ACC112 (cell line): ENCODE measurements around the gene ADD1.

Experiments used
- H2AFZ ChIP-seq: fragments of 200-600 bp; sonication (generic); one replicate; pipeline ENCODE4 v1.6.0; 2017; ENCODE audit warnings: antibody characterized with exemption, low read length; ENCODE audit not compliant: unreplicated experiment
- H3K27ac ChIP-seq: fragments of 200-600 bp; sonication (generic); 2 replicates; pipeline ENCODE4 v1.5.1; 2014; ENCODE audit warnings: low read depth, mild to moderate bottlenecking, antibody characterized with exemption, low read length, moderate library complexity
- H3K27me3 ChIP-seq: fragments of 200-600 bp; sonication (generic); 2 replicates; pipeline ENCODE4 v1.6.1; 2014; ENCODE audit warnings: mild to moderate bottlenecking, antibody characterized with exemption, low read length, moderate library complexity, mixed read lengths; ENCODE audit not compliant: insufficient read depth
- H3K36me3 ChIP-seq: fragments of 200-600 bp; sonication (generic); 2 replicates; pipeline ENCODE4 v1.6.1; 2016; ENCODE audit warnings: mild to moderate bottlenecking, antibody characterized with exemption, low read length, moderate library complexity, mixed read lengths; ENCODE audit not compliant: insufficient read depth
- H3K4me1 ChIP-seq: fragments of 200-600 bp; sonication (generic); one replicate; pipeline ENCODE4 v1.6.1; 2016; ENCODE audit warnings: low read length, mixed read lengths; ENCODE audit not compliant: insufficient read depth, unreplicated experiment, control insufficient read depth
- H3K4me3 ChIP-seq: fragments of 200-600 bp; sonication (generic); 2 replicates; pipeline ENCODE4 v1.5.1; 2014; ENCODE audit warnings: mild to moderate bottlenecking, low read depth, low read length
- H3K79me2 ChIP-seq: fragments of 200-600 bp; sonication (generic); one replicate; pipeline ENCODE4 v1.6.0; 2016; ENCODE audit warnings: low read length; ENCODE audit not compliant: control insufficient read depth, unreplicated experiment, insufficient read depth

ADD1 gene

DNA sequence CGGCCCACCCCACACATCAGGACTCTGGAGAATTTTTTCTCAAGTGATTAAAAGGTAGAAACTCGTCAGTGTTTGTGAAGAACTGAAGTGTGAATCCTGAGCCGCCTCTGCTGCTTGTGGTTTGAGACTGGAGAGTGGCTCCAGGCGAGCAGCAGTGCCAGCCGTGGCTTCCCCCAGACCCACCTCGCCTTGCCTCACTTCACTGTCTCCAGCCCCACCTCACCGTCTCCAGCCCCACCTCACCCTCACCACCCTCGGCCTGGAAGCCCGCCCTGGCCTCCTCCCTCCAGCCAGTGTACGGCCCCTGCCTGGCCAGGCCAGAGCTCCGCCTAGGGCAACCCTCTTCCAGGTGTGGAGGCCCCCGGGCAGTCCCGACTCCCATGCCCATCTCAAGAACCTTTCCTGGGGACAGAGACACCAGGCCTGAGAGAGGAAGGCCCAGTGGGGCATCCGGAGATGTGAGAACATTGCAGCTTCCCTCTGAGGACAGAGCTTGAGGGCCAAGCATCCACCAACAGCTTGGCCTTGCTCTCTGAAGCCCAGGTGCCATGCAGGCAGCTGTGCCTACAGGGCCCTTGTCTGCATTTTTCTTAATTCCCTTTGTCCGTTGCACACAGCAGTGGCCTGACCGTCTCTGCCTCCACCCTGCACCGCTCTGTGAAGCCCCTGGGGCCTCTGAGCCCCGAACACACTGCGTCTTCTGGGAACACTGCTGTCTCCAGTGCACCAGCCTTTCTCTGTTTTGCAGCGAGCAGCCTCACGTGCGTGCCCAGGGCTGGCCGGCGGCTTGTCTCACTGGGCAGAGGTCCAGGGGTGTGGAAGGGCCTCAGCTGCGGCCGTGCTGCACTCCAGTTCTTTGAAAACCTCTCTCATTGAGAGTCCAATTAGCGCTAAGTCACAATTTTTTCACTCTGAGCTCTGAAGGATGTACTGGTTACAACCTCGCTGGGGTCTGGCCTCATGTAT, 37.0 kb upstream of the ADD1 start:
- H2AFZ ChIP-seq = no peak overlapping the region
- peaks cover 9% of the 10 kb centered on the region; the same call in 1 of the 2 replicates for H3K36me3 ChIP-seq
- H3K4me1 ChIP-seq = peaks cover 16% of the 10 kb centered on the region
- no peak overlapping the region for H3K4me3 ChIP-seq
- H3K79me2 ChIP-seq = peaks cover 78% of the 10 kb centered on the region
- no peak overlapping the region for H3K27ac ChIP-seq
- no peaks in the 10 kb centered on the region for H3K27me3 ChIP-seq

DNA sequence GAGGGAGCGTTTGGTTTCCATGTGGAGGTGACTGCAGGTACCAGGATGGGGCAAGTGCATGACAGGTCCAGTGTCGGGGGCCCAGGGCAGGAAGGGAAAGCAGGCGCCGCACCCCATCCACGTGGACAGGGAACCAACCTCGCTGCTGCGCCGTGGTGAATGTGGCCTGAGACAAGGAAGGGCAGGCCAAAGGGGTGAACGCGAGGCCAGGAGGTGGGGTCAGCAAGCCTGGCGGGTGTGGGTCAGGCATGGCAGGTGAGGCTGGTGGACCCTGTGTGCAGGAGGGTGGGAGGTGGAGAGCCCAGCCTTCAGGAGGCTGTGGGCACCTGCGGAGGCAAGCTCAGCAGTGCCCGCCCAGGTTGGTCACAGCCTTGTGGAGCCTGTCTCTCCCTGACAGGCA, 36.1 kb upstream of the ADD1 start:
- no peak overlapping the region for H3K27ac ChIP-seq
- peaks cover 19% of the 10 kb centered on the region for H3K4me1 ChIP-seq
- H2AFZ ChIP-seq = no peak overlapping the region
- peaks cover 9% of the 10 kb centered on the region; the same call in 1 of the 2 replicates for H3K36me3 ChIP-seq
- H3K79me2 ChIP-seq = peaks cover 84% of the 10 kb centered on the region
- no peaks in the 10 kb centered on the region for H3K27me3 ChIP-seq
- no peak overlapping the region for H3K4me3 ChIP-seq

DNA sequence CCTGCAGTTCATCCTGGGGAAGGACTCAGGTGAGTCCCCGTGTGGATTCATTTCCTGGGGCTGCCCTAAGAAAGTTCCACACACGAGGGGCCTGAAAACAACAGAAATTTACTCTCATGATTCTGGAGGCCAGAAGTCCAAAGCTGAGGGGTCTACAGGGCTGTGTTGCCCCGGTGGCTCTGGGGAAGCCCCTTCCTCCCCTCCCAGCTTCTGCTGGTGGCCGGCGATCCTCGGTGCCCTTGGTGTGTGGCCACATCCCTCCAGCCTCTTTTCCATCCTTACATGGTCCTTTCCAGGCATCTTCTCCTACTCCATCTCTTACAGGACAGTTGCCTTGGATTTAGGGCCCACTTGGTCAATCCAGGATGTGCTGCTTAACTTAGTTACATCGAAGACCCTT, 35.6 kb upstream of the ADD1 start:
- Histone ChIP-seq H3K4me1 (peaks cover 19% of the 10 kb centered on the region), H3K27me3 (no peaks in the 10 kb centered on the region), H3K79me2 (peaks cover 83% of the 10 kb centered on the region), H2AFZ (no peak overlapping the region), H3K4me3 (no peak overlapping the region), H3K36me3 (peaks cover 9% of the 10 kb centered on the region; the same call in 1 of the 2 replicates), H3K27ac (no peak overlapping the region)

DNA sequence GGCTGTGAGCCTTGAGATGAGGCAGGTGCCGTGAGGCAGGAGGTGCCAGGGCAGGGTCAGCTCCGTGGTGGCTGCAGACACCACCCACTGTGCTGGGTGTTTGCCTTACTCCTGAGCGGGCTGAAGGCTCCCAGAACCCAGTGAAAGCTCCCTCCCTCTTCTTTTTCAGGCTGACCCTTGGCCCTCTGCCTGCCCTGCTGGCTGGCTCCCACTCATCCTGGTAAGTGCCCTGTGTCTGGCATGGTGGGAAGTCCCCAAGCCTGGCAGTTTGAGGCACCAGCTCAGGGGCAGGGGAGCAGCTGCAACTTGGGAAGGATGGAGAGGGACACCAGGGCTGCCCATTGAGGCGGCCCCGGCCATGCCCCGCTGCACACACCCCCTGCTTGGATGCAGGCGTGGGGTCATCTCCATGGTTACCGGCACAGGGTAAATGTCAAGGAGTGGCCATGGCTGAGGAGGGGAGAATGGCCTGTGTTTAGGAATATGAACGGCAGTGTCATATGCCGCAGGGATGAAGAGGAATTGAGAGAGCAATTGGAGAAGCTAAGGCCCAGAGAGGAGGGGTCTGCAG, 33.9 kb upstream of the ADD1 start:
- peaks cover 81% of the 10 kb centered on the region for H3K79me2 ChIP-seq

DNA sequence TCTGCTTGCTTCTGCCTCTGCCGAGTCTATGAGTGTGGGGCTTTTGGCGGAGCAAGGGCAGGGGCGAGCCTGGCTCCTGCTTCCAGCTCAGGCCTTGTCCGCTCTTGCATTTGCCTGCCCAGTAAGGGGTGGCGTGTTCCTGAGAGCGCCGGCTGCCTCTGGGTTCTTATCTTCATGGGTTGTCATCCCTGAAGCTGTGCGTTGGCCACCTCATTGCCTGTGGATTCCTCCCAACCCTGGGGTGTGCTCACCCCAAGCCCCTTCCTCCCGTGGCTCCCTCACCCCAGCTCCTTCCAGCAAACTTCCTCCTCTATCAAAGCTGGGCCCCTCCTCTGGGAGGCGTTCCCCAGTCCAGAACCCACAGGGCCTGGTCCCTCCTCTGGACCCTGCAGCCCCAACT, 33.3 kb upstream of the ADD1 start:
- Histone ChIP-seq H3K79me2 (peaks cover 80% of the 10 kb centered on the region), H3K4me1 (peaks cover 19% of the 10 kb centered on the region), H3K4me3 (no peak overlapping the region), H2AFZ (no peak overlapping the region), H3K36me3 (peaks cover 15% of the 10 kb centered on the region), H3K27me3 (no peaks in the 10 kb centered on the region), H3K27ac (no peak overlapping the region)

More for the DNA sequence above, 33.9 kb upstream of the ADD1 start:
- Histone ChIP-seq H3K27me3 (no peaks in the 10 kb centered on the region), H3K27ac (no peak overlapping the region), H3K36me3 (peaks cover 8% of the 10 kb centered on the region; the same call in 1 of the 2 replicates), H2AFZ (no peak overlapping the region), H3K4me1 (peaks cover 19% of the 10 kb centered on the region), H3K4me3 (no peak overlapping the region)

DNA sequence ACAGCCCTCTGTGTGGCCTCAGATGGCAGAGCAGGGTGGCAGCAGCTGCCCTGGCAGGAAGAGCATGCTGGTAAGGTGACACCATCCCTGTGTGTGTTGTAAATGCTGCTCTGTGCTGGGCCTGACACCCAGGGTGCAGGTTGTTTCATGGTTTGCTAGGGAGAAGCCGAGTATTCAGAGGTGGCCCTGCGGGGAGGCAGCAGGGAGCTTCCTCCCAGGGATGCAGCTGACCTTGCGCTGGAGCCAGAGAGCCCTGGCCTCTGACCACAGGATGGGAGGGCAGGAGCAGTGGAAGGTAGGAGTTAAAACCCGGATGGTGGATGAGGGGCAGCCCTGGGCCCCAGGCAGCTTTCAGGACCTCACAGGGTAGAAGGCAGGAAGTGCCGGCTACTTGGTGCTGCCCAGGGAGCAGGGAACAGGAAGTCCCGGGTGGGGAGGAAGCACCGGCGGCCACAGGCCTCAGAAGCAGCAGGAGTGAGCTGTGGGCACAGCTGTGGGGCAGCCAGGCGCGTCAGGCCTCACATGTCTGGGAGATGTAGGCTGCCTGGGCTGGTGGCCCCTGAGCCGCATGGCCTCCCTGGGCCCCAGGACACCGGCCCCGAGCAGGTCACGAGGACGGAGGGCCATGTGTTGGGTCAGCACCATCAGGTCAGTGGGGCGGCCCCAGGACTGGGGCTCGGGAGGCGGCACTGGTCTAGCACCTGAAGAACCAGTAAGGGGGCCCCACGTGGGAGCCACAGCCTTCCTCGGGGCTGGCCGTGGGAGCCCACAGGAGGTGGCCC, 31.6 kb upstream of the ADD1 start:
- peaks cover 70% of the 10 kb centered on the region for H3K79me2 ChIP-seq
- H2AFZ ChIP-seq = peak overlapping the region; percentile 60
- peak overlapping the region; percentile 41; the same call in 1 of the 2 replicates for H3K27ac ChIP-seq
- no peaks in the 10 kb centered on the region for H3K27me3 ChIP-seq
- H3K4me3 ChIP-seq = no peak overlapping the region
- peaks cover 28% of the 10 kb centered on the region for H3K36me3 ChIP-seq
- H3K4me1 ChIP-seq = peaks cover 15% of the 10 kb centered on the region

DNA sequence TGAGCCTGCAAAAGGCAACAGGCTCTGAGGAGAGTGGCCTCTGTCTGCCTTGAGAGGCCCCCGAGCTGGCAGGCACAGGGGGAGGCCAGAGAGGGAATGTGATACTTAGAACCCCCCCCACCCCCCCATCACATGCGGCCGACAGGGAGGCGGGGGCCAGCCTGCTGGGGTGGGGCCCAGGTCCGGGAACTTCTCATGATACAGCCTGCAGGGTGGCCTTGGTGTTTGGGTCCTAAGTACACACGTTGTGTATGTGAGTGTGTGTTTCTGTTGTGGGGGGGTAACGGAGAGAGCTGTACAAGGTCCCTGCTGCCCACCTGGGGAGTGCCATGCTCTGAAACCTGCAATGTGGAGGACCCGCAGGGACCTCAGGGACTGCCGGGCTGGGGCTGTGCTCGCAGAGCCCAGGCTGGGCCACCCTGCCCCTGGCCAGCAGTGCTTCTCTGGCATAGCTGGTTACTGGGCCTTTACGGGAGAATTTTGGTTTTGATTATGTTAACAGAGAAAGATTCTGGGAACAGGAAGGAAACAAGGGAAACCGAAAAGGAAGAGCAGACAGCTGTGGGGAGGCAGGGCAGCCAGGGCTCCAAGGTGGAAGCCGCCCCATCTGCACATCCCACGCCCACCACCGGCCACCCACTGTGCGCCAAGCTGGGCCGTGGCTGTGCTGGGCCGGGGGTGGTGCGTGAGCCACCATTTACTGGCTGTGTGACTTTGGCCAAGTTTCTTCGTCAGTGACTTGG, 30.9 kb upstream of the ADD1 start:
- Histone ChIP-seq H3K27ac (no peak overlapping the region), H3K36me3 (peaks cover 28% of the 10 kb centered on the region), H3K79me2 (peaks cover 71% of the 10 kb centered on the region), H3K4me3 (no peak overlapping the region), H3K27me3 (no peaks in the 10 kb centered on the region), H2AFZ (no peak overlapping the region), H3K4me1 (peaks cover 15% of the 10 kb centered on the region)

DNA sequence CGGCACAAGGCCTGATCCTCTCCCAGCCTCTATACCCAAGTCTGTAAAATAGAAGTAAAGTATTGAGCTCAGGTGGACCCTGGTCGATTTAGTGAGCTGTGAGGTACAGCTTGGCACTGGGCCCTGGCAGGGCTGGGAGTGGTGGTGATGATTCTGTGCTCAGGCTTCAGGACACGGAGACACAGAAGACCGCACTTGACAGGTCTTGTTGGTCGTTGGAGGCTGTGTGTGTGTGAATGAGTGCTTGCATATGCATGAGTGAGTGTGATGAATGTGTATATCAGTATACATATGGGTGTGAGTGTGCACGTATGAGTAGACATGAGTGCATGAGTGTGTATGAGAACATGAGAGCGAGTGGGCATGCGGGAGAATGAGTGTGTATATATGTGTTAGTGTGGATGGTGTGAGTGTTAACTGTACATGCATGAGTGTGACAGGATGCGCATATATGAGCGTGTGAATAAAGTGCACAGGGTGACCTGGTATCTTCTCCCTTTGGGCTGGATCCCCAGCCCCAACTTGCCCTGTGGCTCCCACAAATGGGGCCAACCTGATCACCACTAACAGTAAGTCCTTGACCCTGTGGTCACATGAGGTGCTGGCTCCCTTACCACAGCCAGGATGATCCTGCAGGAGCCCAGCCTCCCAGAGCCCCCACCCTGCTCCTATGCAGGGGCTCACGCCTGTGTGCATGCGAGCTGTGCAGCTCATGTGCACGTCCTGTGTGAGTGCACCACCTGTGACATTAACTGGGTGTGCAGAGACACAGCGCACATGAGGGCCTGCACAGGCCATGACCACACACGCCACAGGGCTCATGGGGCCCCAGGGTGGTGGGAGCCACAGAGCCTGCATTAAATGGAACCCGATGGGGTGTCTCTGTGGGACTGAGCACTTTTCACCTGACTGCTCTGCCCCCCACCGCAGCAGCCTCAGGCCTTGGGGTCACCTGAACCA, 29.9 kb upstream of the ADD1 start:
- H3K27ac ChIP-seq = no peak overlapping the region
- no peak overlapping the region for H3K4me3 ChIP-seq
- peaks cover 70% of the 10 kb centered on the region for H3K79me2 ChIP-seq
- no peaks in the 10 kb centered on the region for H3K27me3 ChIP-seq
- peaks cover 15% of the 10 kb centered on the region for H3K4me1 ChIP-seq
- H3K36me3 ChIP-seq = peaks cover 28% of the 10 kb centered on the region
- H2AFZ ChIP-seq = no peak overlapping the region

DNA sequence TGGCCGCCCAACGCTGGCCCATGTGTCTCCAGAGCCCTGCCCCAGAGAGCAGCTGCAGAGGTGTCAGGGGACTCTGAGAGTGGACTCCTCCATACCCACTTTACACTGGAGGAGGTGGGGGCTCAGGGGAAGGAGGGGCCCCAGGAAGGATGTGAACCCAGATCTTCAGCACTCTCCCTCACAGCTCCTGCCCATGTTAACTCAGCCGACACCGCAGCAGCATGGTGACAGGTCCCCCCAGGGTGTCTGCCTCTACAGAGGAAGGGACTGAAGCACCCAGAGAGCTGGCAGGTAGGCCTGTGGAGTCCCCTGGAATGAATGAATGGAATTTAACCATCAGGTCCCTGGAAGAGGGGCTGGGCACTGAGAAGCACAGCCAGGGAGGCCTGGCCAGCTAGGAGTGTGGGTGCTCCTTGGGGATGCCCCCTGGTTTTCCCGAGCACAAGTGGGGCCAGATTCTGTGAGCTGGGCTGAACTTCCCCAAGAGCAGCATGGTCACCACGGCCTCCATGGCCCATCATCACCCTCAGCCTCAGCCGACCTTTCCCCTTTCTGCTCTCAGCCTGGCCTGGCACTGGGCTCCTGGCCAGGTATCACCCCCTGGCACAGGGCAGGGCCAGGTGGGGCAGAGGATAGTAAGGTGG, 28.9 kb upstream of the ADD1 start:
- Histone ChIP-seq H3K79me2 (peaks cover 68% of the 10 kb centered on the region), H3K4me1 (peaks cover 15% of the 10 kb centered on the region), H3K27ac (no peak overlapping the region), H3K27me3 (no peaks in the 10 kb centered on the region), H2AFZ (no peak overlapping the region), H3K36me3 (peaks cover 28% of the 10 kb centered on the region), H3K4me3 (no peak overlapping the region)
